ENCODE data around the gene RAB24.
"Not testable (repeated sequence)": the region's sequence is repeated elsewhere in the genome, so short reads cannot be mapped to it uniquely, and the experiment has no call there.

Gene RAB24

DNA sequence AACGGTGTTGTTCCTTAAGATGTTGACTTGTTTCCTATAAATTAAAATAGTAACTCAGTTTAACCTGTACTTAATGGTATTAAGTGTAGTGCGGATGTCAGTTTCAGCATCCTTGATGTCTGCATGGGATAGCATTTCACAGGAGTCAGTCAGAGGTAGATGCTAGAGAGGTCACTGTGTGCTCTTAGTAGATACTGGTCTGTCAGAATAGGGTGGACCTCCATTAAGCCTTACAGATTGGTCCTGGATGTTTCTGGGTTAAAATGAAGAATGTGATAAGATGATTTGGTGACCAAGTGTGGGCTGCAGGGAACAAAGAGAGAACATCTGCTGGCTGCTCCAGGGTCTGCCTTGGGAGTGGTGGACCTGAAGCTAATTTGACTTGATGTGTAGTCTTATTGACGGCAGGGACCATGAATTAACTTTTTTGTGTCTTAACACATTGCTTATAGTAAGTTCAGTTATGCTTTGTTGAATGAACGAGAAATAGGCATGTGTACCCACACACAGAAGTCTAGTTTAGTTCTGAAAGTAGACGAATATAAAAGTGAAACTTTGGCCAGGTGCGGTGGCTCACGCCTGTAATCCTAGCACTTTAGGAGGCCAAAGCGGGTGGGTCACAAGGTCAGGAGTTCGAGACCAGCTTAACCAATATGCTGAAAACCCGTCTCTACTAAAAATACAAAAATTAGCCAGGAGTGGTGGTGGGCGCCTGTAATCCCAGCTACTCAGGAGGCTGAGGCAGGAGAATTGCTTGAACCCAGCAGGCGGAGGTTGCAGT is 12.5 kb downstream of the RAB24 start:
- DNase-seq = no peak

DNA sequence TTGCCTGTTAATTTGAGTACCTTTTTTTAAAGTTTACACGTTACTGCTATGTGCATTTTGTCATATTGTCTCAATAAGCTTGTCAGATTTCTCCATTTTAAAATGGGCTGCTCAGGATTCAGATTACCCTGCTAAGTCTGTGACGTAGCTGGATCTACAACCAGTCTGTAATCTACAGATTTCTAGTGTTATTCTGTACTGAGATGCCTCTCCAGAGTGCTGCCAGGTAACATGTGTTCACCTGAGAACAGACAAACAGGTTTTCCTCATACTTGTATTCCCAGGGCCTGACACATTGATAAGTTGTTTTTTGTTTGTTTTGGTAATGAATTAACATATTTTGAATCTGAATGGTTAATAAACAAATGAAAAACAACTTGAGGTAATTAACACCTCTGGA is 15.3 kb downstream of the RAB24 start:
- DNase-seq = no peak

DNA sequence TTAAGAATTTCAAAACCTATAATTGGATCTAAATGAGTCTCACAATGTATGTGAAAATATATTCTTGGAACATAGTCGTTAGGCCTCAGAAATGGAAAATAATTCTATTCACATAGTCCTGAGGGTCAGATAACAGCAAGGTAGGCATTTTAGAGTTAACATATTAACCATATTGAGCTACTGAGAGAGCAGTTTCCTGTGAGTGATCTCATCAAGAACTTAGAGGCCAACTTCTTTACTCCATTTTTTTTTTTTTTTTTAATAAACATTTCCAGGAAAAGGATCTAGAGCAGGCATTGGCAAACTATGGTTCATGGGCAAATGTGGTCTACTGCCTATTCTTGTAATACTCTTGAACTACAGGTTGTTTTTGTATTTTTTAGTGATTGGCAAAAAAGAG is 26.6 kb downstream of the RAB24 start:
- DNase-seq = no peak

DNA sequence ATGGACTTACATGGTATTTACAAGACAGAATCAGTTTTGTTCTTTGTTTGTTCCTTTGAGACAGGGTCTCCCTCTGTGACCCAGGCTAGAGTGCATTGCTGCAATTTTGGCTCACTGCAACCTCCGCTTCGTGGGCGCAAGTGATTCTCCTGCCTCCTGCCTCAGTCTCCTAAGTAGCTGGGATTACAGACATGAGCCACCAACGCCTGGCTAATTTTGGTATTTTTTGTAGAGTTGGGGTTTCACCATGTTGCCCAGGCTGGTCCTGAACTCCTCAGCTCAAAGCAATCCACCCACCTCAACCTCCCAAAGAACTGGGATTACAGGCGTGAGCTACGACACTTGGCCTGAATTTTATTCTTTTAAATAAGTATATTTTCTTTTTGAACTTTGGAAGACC is 27.6 kb downstream of the RAB24 start:
- no peak for DNase-seq

DNA sequence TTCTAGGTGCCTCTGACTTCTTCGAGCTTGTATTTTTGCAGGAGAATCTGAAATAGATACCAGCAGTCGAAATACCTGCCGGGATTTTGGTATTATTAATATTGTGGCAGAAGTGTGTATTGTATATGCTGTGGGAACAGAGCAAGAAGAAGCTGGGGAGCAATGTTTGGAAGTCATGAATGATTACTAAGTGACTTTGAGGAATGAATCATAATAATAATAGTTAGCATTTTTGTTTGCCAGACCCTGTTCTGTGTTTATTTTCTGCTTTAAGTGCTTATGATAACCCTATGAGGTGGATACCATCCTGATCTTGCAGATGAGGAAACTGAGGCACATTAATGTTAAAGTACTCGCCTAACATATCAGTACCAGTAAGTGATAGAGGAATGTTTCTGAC is 32.4 kb downstream of the RAB24 start:
- DNase-seq = no peak

DNA sequence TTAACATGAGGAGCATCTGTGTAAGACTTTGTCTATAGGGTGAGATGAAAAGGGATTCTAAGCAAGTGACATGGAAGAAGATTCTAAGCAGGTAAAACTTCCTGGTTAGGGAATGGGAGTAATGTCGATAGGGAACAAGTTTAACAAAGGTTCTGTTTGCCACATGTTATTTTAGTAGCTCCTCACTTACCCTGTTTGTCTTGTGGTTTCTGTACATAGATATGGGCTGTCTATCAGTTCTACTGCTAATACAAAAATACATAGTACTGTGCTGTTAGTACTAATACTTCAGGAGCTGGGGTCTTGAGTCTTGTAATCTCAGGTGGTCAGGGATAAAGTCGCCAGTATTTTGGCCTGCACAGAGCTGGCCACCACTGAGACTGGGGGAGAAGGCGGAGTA is 32.9 kb downstream of the RAB24 start:
- no peak for DNase-seq

DNA sequence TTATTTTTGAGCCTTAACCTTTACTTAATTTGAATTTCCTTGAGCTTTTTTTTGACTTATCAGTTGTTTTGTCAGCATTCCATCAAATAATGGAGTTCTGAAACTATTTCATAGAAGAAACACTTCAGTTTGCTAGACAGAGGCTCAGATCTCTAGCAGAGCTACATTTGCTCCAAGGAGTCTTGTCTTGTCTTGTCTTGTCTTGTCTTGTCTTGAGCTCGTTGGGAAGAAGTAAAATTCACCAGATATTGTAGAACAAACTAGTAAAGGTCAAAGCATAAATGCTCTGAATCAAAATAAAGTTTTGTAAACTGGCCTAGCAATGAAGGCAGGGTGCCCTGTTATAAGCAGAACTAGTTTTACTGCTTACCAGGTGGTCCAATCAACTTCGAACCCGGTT is 33.5 kb downstream of the RAB24 start:
- DNase-seq = no peak

DNA sequence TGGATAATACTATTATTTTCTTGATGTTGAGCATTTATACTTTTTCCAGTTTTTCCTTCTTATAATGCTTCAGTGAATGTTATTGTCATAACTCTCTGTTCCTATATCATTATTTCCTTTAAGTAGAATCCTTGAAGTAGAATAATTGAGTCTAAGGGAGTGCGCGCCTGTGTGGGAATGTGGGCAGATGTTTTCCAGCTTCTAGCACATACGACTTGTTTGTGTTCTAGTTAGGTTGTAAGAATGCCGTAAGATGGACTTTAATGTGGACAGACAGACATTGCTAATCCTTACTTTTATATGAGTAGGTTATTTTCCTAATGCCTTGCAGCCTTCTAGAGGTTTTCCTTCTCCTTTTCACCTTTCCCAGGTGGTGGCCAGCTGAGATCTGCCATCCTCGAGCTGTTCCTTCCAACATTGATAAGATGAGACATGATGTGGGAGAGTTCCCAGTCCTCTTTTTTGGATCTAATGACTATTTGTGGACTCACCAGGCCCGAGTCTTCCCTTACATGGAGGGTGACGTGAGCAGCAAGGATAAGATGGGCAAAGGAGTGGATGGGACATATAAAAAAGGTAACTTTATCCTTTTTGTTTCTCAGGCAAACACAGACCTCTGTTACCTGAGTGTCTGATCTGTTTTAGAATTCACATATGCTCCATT is 34.2 kb downstream of the RAB24 start:
- no peak for DNase-seq

DNA sequence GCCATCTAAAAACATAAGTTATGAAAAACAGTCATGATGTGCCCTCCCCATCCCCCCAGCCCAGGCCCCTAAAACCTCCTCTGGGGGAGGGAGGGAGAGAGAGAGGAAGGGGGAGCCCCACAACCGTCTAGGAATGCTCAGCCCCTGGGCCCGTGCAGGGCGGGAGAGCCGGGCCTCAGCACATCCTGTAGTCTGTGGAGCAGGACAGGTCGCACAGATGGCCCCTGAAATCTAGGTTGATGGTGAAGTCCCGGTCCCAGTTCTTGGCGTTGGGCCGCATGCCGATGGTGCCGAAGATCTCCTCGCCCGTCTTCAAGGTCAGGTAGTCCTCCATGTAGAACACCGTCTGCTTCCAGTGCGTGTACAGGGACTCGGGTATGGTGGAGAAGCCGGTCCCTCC is 38.1 kb downstream of the RAB24 start:
- DNase-seq = no peak

DNA sequence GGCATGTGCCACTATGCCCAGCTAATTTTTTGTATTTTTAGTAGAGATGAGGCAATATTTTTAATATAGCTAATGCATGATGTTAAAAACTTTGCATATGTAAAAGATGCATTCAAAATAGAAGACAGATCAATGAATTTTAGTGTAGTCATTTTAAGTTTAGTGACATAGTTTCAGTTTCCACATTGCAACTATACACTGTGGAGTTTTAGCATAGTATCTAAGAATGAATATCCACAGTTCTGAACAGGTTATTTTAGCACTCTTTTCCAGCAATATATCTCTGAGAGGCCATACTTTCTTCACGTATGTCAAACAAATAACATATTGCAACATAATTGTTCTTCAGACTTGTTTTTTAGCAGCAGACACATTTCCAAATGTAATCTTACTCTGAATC is 39.3 kb downstream of the RAB24 start:
- DNase-seq = no peak

DNA sequence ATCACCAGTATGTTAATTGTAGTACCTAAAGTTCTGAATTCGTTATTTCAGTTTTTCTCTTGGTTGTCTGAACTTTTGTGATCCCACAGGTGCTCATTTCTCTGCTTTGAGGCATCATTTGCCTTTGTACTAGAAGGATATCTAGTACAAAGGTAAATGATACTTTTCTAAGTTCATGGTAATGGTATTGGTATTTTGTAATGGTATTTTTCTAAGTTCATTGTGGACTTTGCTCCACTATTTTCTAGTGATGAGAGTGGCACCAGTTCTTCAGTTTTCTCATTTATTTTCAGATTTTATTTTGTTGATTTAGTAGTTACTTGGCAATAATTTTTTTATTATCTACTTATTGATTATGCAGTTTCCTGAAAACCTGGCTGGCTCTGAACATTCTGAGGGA is 42.0 kb downstream of the RAB24 start:
- DNase-seq = no peak

DNA sequence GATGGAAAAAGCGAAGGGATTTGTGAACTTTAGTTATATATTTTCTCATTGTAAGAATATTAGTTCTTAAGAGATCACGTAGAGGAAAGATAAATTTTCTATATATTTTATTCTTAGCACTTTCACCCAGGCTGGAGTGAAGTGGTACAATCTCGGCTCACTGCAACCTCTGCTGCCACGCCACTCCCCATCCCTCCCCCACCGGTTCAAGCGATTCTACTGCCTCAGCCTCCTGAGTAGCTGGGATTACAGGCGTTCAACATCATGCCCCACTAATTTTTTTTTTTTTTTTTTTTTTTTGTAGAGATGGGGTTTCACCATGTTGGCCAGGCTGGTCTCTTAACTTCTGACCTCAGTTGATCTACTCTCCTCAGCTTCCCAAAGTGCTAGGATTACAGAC is 42.6 kb downstream of the RAB24 start:
- no peak for DNase-seq

DNA sequence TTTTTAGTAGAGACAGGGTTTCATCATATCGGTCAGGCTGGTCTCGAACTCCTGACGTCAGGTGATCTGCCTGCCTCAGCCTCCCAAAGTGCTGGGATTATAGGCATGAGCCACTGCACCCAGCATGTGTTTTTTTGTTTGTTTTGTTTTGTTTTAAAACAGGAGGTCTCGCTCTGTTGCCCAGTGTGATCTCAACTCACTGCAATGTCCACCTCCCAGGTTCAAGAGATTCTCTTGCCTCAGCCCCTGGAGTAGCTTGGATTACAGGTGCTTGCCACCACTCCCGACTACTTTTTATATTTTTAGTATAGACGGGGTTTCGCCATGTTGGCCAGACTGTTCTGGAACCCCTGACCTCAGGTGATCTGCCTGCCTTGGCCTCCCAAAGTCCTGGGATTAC is 44.8 kb downstream of the RAB24 start:
- DNase-seq = not testable (repeated sequence)

DNA sequence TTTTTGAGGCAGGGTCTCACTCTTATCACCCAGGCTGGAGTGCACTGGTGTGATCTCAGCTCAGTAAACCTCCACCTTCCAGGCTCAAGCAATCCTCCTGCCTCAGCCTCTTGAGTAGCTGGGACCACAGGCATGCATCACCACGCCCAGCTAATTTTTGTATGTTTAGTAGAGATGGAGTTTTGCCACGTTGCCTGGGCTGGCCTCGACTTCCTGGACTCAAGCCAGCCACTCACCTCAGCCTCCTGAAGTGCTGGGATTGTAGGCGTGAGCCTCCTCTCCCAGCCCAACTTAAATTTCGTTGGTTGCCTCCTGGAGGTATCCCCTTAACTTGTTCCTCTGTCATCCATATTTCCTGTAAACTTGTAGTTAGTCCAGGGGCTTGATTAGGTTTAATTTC is 47.2 kb downstream of the RAB24 start:
- DNase-seq = no peak

DNA sequence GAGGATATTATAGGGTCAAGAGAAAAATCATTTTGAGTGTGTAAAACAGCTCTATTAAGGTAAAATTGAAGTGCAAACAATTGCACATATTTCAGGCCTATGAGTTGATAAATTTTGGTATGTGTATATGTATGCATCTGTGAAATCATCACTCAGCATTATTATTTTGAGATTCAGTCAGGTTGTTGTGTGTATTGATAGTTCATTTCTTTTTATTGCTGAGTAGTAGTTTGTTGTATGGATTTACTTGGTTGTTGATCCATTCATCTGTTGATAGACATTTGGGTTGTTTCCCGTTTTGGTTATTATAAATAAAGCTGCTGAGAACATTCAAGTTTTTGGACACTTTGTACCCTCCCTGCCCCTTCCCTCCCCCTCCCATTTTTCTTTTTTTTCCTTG is 50.3 kb downstream of the RAB24 start:
- no peak for DNase-seq

All from CD4-positive, alpha-beta T cell treated with Interleukin-21 for 1 hour (primary cell).